HG03025 (cell line): ENCODE results near the gene LRPPRC.
"Not testable (repeated sequence)": the region's sequence is repeated elsewhere in the genome, so short reads cannot be mapped to it uniquely, and the experiment has no call there.

Experiments used
- ATAC-seq: cut with Tn5 transposase; IDR thresholded peaks from one replicate; pipeline ENCODE4 v1.9.1; 2021; ENCODE audit warnings: mild to moderate bottlenecking, moderate library complexity; ENCODE audit not compliant: unreplicated experiment, low FRiP score

LRPPRC gene

DNA sequence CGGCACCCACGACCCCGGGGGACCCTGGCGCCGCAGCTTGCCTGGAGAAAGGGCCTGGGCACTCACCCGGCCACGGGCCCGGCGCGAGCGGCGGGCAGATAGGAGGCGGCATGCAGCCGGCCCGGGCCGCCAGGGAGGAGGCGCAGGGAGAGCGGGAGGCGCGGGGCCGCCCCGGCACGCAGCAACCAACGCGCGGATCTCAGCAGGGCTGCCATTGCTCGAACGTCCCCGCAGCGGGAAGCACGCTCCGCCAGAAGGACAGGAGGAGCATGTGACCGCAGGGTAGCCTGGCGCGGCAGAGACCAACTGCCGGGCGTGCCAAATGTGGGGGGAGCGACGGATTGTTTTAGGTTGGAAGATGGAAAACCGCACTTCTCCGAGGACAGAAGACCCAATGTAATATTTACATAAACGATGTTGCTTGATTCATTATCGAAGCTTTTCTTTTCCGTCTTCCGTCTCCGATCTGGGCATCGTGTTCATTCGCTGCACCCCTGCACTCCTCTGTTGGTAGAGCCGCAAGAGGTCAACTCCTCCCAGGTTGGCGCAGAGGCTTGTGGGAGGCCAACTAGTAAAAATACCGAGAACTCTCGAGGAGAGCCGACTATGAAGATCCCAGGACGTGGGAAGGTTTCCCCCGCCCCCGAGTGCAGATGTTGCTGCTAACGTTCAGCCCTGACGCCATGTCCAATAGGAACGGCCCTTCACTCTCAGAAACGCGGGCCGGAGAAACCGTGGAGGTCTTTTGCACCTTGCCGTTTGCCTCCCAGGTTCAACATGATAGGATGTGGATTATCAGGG, at the start of gene LRPPRC:
Gene LRPPRC (minus strand): TSS at position 257 of the 801 bp plus-strand sequence. CDS start 42 bp downstream, at position 215.
- ATAC-seq: peak; percentile 94

DNA sequence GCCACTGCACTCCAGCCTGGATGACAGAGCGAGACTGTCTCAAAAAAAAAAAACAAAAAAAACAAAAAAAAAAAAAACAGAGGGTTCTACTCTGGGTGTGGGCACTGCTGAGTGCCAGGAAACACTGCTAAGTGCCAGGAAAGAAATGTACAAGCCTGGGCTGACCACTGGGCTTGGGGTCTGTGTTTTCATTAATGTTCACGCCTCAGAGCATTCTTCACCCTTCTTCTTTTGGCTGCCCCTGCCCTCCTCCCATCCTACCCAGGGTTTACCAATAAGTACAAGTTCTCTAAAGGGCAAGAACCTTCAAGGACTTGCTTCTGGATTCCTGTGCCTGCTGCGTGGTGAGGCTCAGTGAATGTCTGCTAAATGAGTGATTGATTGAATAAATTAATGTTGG, 49.3 kb upstream of the LRPPRC start:
- ATAC-seq: no peak

DNA sequence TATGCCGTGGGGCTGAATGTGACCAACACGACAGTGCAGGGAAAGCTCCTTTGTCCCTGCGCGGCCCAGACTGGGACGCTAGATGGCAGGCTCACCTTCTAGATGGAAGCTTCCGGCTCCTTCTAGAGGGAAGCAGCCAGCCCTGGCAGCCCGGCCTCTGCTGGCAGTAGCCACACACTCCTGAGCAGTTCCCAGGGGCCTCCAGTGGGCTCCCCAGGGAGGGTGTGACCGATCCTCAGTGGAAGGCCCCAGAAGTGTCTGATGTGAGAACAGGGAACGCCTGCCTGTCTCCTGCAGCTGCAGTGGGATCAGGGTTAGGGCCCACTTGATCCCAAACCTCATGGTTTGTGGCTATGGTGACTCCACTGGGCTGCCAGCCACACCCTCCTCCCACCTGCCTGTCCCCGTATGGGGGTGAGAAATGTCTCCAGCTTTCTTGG, 48.5 kb upstream of the LRPPRC start:
- ATAC-seq: peak; percentile 82

DNA sequence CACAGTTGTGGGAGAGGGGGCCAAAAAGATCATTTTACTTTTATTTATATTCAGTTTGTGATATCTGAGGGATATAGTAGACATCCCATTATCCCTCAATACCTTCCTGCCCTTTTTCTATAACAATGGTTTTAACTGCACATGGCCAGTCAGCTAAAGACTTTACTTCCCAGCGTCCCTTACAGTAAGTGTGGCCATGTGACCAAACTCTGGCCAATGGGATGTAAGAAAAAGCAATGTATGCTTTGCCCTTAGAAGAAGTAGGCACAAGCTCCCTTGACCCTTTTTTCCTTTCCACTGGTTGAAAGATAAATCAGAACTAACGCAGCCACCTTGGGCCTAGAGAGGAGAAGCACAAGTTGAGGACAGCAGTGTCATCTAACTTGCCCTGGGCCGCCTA, 44.6 kb upstream of the LRPPRC start:
- ATAC-seq: no peak

DNA sequence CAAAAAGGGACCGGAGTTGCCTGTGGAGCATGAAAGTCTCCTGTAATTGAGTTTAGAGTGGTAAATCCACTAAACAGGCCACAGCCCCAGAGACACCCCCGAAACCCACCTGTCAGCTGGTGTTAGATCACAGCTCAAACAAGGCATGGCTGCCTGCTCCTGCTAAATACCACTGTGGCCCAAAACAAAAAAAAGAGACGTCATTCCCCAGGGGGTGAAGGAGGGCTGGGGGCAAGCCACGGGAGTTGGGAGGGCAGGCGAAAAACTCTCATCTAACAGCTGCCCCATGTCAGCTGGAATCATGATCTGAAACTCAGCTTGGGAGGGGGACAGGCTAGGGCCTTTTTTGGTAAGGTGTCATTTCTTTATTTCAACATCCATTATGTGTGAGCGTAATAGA, 42.5 kb upstream of the LRPPRC start:
- no peak for ATAC-seq

DNA sequence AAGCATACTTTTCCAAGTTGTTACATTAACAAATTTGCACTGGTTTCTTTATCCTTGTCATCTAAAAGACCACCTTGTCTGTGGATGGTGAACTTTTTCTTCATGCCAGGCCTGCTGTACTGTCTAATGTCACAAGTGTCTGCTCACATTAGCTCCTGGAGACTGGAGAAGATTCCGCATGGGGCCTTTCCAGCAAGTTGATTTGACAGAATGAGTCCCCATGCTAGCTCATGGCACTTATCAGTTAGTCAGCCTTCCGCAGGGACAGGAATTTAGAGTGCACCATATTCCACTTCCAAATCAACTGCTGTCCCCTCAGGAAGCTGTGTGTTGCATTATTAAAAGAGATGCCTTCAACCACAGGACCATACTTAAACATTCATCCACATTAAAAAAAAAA, 41.4 kb upstream of the LRPPRC start:
- no peak for ATAC-seq

DNA sequence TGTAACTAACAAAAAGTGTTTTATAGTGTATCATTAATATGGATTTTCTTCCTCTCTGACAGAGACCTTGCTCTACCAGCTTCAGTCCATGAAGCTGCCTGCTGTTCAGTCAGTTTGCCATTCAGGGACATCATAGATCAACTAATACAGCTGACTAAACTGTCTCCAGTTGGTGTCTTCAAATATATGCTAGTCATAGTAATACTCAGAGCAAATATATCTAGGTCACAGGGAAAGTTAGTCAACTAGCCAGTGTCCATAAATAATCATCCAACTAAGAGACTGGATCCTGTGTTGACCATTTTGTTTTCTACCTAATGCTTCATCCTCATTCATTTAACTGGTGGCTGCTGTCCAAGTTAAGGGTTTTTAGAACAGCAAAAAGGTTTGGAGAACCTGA, 38.2 kb upstream of the LRPPRC start:
- ATAC-seq: no peak

DNA sequence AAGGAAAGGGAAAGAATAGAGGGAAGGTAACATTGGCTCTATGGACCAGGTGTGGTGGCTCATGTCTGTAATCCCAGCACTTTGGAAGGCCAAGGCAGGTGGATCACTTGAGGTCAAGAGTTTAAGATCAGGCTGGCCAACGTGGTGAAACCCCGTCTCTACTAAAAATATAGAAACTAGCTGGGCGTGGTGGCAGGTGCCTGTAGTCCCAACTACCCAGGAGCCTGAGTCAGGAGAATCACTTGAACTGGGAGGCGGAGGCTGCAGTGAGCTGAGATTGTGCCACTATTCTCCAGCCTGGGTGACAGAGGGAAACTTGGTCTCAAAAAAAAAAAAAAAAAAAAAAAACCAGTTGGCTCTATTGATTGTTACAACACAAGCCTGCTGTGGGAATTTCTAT, 31.3 kb upstream of the LRPPRC start:
- not testable (repeated sequence) for ATAC-seq

DNA sequence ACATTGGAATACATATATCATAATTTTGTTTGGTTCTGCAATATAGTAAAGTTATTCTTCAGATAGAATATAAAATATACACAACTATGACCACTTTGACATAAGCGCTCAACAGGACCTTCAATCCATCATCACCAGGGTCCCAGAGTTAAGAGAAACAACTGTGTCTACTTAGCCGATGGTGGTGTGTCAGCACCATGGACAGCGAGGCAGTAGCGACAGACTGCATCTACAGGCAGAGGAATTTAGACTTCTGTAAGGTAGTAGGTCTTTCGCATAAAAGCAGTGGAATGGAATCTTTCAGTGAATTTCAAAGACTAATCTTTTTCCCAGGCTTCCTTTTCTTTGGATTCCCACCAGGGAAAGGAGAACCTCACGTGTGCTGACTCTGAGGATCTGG, 20.5 kb upstream of the LRPPRC start:
- no peak for ATAC-seq

DNA sequence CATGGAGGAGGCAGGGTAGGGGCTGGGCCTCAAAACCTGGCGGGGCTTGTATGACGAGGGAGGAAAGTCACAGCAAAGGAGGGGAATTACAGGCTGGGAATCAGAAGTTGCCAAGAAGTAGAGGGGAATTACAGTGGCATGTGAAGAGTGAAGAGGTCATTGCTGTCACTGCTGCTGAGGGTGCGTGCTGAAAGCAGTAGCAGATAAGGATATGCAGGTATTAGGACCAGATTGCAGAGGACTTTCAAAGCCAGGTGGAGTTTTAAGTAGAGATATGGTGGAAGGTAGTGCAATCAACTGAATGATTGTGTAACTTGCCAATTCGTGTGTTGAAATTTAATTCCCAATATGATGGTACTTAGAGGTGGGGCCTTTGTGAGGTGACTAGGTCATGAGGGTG, 19.4 kb upstream of the LRPPRC start:
- no peak for ATAC-seq

DNA sequence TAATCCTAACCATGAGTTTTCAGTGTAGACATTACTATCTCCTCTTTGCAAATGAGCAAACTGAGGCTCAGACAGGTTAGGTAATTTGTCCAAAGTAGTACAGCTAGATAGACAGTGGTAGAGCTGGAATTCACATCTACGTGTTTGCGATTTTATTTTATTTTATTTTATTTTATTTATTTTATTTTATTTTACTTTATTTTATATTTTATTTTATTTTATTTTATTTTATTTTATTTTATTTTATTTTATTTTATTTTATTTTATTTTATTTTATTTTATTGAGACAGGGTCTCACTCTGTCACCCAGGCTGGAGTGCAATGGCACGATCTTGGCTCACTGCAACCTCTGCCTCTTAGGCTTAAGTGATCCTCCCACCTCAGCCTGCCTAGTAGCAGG, 17.4 kb upstream of the LRPPRC start:
- ATAC-seq: not testable (repeated sequence)

DNA sequence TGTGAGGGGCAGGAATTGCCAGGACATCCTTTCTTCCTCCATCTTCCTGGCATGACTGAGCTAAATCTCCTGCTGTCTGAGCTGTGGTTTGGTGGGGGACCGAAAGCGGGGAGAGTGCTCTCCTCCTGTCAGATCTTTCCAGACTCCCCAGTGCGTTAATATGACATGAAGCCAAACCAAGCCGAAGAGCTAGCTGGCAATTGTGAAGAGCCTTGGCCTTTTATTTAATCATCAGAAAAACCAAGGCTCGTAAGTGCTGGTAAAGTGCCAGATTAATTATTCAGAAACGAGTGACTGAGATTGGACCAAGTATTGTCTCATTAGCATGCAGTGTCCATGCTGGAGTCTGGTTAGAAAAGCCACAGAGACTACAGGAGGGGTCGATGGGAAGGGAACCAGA, 14.5 kb upstream of the LRPPRC start:
- ATAC-seq: no peak

DNA sequence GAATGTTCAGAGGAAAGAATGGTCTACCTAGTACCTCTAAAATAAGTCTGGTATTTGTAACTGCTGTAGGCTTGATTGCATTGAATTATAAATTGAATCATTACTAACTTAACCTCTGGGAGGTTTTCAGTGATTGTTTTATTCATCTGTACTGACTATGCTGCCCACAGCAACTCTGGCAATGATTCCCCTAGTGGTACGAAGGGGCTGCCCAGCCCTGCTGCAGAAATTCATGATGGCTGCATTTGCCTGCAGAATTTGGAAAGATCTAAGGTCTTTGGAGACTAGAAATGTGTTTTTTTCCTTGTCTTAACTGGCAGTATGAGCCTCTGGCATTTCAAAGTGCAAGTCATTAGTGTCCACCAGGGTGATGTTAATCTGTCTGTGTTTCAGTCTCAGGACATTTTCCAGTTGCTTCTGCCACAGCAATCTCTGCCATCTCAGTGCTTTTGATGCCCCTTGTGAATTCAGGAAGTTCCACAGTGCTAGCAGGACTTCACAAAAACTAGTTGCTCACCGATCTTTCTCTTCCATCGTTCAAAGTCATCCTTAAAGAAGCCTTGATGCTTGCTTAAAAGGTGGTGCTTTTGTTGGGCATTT, 13.4 kb upstream of the LRPPRC start:
- no peak for ATAC-seq

DNA sequence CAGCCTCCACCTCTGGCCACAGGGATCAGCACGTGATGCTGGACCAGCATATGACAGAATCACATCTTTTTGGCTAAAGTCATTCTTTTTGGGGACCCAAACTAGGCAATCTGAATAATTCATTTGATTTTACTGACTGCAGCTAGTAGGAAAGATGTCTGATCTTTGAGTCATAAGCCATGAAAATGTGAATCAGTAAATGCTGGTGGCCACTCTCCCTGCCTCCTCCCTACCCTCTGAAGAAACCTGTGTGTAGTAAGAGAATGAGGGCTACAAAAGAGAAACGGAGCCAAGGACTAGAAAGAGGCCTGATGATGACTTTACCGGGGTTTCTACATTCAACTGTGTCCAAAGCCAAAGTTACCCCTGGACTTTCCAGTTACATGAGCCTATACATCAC, 10.1 kb upstream of the LRPPRC start:
- ATAC-seq: no peak

DNA sequence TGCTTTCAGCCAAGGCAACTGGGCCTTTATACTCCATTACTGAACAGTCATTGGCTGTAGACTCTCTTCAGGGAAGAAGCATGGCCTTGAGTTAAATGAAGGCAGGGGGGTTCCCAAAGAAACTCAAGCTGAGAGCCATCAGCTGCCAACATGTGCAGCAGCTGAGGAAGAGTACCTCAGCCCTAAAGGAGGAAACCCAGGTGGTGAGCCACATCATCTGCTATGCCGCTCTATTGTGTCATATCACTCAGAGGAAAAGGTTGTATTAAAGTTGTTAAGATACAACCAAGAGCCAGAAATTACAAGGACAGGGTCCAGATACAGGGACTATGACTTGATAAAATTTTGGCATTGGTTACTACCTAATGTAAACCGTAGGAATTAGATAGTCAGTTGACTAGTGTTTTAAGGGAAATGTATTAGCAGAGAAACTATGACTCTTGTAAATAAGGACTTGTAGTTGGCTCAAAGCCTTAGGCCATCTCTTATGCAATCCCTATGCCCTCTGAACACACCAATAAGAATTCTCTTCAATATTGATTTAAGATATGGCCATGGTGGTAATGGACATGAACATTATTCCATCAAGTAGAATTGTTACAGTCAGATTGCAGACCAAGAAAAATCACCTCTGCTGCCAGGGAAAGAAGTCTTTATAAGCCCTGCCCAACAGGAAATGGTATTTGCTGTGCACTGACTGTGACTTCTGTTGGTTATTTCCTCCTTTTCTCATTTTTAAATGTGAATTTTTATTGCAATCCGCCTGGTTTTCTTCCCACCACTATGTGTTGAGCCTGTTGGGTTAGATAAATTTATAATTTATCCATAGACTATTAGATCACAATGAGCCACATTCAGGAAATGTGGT, 9.2 kb upstream of the LRPPRC start:
- no peak for ATAC-seq

DNA sequence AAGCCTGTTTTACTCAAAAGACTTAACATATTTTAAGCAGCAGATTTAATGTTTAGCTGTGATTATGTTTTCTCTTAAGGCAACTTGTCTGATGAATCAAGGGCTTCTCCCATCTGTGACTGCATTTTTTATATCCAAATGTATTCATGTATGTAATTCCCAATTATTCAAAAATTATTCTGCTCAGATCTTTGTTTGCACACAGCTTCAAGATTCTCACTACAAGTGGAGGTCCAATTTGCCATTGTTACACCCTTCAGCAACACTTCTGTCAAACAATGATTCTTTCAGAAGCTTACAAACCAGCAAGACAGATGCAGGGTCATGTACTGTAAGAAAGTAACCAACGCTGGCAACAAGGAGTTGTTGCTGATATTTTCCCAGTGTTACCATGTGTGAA, 5.9 kb upstream of the LRPPRC start:
- no peak for ATAC-seq

DNA sequence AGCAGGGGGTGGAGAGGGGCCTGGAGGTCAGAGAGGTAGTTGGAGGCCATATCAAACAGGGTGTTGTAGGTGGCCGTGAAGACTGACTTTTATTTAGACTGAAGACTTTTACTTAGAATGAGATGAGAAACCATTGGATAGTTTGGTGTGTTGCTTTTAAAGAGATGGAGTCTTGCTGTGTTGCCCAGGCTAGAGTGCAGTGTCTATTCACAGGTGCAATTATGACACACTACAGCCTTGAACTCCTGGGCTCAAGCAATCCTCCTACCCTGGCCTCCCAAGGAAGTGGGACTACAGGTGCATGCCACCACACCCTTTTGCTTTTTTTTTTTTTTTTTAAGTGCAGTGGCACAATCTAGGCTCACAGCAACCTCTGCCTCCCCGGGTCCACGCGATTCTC, 2.5 kb upstream of the LRPPRC start:
- ATAC-seq: no peak

DNA sequence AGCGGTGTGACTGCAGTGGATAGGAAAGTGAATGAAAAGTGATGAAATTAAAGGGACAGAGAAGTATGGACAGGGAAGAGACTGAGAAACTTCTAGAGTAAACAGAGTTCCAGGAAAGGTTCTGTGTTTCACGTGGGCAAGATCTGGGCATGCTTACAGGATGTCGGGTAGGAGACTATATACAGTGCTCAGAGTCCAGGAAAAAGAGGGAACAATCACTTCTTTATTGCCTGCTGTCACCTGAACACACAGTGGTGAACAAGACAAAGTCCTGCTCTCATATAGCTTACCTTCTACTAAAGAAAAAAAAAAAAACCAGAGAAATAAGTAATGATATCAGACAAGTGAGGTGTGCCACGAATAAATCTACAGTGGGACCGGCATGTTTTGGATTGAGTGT, 2.4 kb downstream of the LRPPRC start:
- ATAC-seq: no peak

DNA sequence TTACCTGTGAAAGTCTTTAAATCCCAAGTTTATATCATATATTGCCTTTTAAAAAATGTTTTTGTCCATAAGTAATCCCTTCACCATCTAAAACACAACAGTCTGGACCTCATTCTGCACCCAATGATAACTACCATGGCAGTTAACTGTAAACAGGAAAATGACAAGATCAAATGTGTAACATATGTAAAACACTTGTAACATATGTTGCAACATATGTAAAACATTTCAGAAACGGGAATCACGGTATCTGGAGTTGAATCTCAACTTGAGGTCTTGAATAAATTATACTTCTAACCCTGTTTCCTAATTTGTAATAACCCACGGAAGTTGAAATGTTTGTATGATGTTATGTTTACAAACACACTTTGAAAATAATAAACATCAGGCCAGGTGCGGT, 6.2 kb downstream of the LRPPRC start:
- no peak for ATAC-seq

DNA sequence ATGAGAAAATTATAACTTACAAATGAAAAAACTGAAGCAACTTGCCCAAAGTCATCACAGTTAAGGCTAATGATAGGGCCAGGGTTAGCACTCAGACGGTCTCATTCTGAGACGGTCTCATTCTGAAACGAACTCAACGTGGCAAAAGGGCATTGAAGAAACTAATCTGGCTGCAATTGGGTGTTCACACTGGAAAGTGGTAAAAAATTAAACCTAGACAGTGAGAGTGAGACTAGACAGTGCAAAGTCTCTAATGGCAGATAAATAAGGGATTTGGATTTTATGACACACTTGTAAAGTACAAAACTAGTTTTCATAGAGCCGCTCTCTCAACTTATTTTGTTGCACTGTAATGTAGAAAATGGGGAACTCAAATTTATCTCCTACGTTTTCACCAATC, 9.2 kb downstream of the LRPPRC start:
- ATAC-seq: no peak

DNA sequence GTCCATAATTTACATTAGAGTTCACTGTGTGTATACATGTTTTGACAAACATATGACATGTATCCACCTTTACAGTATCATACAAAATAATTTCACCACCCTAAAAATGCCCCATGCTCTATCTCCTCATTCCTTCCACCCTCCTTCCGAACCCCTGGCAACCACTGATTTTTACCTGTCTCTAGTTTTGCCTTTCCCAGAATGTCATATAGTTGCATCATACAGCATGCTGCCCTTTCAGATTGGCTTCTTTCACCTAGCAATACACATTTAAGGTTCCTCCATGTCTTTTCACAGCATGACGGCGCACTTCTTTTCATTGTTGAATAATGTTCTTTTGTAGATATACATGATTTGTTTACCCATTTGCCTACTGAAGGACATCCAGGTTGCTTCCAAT, 10.4 kb downstream of the LRPPRC start:
- ATAC-seq: no peak
